GM20000 (cell line): ENCODE results near the gene DSP.

ENCODE experiments used
- DNase-seq: peaks from one replicate; pipeline ENCODE4 v3.0.0; 2012; ENCODE audit warnings: low spot score
- TF ChIP-seq, protein P1 (sequence below): IDR thresholded peaks from 2 replicates; pipeline ENCODE4 v1.5.1; 2012; ENCODE audit warnings: mild to moderate bottlenecking, control low read depth; ENCODE audit errors: extremely low read depth, missing control alignments

The DSP gene

DNA sequence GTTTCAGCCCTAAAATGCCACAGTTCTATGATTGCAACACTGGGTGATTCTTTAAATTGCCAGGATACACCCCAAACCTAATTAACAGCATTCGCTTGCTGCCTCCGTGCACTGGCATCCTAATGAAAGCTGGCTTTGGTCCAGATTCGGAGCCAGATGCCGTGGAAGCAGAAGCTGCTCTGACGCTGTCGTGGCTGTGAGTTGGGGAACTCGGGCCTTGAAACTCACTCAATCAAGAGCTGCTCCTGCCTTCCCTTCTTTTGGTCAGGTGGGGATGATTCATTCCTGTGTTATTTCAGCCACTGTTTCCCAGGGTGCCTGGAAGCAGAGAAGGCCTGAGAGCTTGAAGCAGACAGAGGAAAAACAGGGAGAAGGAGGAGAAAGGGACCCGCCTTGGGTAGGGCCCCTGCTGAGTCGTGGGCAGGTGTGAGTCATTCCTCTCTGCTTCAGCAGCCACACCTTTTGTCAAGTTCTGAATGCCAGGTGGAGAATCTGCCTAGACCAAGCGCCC, 36.2 kb upstream of the DSP start:
- DNase-seq, result no peak

DNA sequence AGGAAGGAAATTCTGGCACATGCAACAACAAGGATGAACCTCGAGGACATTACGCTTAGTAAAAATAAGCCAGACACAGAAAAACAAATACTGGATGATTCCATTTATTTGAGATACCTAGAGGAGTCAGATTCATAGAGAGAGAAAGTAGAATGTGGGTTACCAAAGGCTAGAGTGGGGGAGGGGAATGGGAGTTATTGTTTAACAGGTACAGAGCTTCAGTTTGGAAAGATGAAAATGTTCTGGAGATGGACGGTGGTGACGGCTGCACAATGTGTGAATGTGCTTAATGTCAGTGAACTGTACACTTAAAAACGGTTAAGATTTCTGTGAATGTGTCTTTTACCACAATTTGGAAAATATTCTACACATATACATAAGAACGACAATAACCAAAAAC, 33.9 kb upstream of the DSP start:
- TF ChIP-seq, protein P1, sequence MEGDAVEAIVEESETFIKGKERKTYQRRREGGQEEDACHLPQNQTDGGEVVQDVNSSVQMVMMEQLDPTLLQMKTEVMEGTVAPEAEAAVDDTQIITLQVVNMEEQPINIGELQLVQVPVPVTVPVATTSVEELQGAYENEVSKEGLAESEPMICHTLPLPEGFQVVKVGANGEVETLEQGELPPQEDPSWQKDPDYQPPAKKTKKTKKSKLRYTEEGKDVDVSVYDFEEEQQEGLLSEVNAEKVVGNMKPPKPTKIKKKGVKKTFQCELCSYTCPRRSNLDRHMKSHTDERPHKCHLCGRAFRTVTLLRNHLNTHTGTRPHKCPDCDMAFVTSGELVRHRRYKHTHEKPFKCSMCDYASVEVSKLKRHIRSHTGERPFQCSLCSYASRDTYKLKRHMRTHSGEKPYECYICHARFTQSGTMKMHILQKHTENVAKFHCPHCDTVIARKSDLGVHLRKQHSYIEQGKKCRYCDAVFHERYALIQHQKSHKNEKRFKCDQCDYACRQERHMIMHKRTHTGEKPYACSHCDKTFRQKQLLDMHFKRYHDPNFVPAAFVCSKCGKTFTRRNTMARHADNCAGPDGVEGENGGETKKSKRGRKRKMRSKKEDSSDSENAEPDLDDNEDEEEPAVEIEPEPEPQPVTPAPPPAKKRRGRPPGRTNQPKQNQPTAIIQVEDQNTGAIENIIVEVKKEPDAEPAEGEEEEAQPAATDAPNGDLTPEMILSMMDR, result no peak
- DNase-seq, result no peak

More for the DNA sequence above, 36.2 kb upstream of the DSP start:
- TF ChIP-seq, protein P1, result no peak

DNA sequence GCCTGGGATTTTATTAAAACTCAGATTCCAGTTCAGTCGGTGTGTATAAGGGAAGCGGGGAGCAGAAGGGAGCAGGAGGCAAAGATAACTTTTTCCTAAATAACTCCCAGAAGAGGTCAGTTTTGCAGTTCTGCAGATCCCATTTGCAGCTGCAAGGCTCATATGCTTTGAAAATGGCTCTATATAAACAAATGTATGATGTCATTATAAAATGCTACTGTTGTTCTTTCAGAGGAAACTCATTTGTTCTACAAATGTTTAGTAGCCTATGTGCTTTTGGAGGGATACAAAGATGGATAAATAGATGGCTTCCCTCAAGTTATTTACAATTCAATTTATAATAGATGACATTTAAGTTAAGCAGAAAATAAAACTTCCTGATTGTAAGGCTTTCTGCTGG, 29.2 kb upstream of the DSP start:
- no peak for DNase-seq
- TF ChIP-seq, protein P1, result no peak

DNA sequence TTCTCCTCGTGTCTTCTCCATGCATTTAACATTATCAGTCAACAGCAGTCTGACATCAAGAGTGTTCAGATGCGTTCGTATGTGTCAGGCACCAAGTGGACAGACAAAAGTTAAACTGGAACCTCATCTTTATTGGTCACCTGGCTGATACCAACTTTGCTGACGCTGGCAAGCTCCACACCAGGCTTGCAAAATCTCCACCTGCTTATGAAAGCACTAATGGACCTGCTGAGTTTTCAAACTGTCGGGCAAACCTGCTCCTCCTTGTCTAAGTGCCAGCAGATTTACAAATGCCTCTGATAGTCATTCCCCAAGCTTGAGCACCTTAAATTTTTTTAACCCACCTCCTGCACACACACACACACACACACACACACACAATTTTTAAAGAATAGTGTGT, 27.9 kb upstream of the DSP start:
- TF ChIP-seq, protein P1, result no peak
- DNase-seq, result no peak

DNA sequence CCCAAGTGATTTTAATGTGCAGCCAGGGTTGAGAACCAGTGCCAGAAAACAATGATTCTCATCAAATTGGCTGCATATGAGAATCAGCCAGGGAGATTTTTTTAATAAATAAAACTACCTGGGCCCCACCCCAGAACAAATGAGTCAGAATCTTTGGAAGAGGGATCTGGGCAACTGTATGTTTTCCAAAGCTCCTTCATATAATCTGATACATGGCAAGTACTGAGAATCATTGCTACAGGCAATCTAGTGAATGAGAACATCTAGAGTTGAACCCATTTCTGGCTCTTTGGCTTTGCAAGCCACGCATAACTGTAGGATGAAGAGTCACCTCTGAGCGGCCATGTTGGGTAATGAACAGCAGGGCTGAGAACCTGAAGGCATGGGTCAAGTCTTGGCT, 26.1 kb upstream of the DSP start:
- DNase-seq, result no peak
- TF ChIP-seq, protein P1, result no peak

DNA sequence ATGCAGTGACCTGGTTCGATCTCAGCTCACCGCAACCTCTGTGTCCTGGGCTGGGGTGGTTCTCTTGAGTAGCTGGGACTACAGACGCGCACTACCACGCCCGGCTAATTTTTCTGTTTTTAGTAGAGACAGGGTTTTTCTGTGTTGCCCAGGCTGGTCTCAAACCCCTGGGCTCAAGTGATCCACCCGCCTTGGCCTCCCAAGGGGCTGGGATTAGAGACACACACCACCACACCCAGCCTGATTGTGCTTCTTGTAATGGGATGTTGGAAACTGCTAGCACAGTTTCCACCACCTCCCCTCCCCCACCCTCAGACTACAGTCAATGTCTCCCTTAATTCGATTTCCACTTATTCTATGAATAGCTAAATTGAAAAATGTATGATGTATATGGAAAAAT, 22.6 kb upstream of the DSP start:
- no peak for DNase-seq
- TF ChIP-seq, protein P1, result no peak

DNA sequence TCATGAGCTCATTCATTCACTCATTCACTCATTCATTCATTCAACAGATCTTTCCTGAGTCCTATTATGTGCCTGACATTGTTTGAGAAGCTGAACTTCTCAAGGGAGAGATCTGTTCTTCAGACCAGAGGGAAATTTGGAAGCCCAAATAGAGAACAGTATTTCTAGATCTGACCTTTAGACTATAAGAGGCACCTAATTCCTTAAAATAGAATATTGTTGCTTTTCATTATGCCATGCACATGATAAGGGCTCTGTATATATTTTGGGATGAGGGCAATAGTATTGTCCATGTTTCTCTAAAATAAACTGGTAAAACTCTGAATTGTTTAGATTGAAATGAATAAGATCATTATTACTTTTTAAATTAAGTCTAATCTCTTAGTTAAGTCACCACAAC, 18.6 kb upstream of the DSP start:
- no peak for DNase-seq
- TF ChIP-seq, protein P1, result no peak
